RWPE2 (cell line): Measurements from ENCODE around the gene PDE2A.

ENCODE experiments used
- ATAC-seq: fragments of 200-7000 bp; cut with Tn5 transposase; 3 replicates; pipeline ENCODE4 v1.9.1; 2021; ENCODE audit warnings: low read depth
- DNase-seq: peaks from one replicate; pipeline ENCODE4 v3.0.0-alpha.2; 2020; ENCODE audit warnings: low spot score
- H3K27ac ChIP-seq: fragments of 450-650 bp; 2 replicates; pipeline ENCODE4 v1.5.1; 2017; ENCODE audit warnings: mild to moderate bottlenecking; ENCODE audit not compliant: poor library complexity, severe bottlenecking
- H3K27me3 ChIP-seq: fragments of 250-450 bp; sonication (Bioruptor Pico); 2 replicates; pipeline ENCODE4 v1.5.1; 2021; ENCODE audit warnings: mild to moderate bottlenecking, moderate library complexity; ENCODE audit not compliant: insufficient read depth, poor library complexity, severe bottlenecking
- H3K36me3 ChIP-seq: fragments of 250-450 bp; sonication (Bioruptor Pico); 2 replicates; pipeline ENCODE4 v1.5.1; 2020; ENCODE audit warnings: low read depth, mild to moderate bottlenecking, moderate library complexity
- H3K4me1 ChIP-seq: fragments of 250-450 bp; sonication (Bioruptor Pico); 2 replicates; pipeline ENCODE4 v1.5.1; 2021; ENCODE audit warnings: mild to moderate bottlenecking, moderate library complexity; ENCODE audit not compliant: insufficient read depth, poor library complexity, severe bottlenecking
- H3K4me3 ChIP-seq: fragments of 250-450 bp; sonication (Bioruptor Pico); 2 replicates; pipeline ENCODE4 v1.5.1; 2021; ENCODE audit warnings: mild to moderate bottlenecking, moderate library complexity; ENCODE audit not compliant: severe bottlenecking
- H3K9me3 ChIP-seq: fragments of 250-450 bp; sonication (Bioruptor Pico); 2 replicates; pipeline ENCODE4 v1.5.1; 2021; ENCODE audit warnings: mild to moderate bottlenecking, moderate library complexity; ENCODE audit not compliant: severe bottlenecking
- TF ChIP-seq, protein P1 (sequence below): fragments of 450-650 bp; IDR thresholded peaks from one replicate; pipeline ENCODE4 v1.5.1; 2017; ENCODE audit warnings: mild to moderate bottlenecking, moderate library complexity; ENCODE audit not compliant: poor library complexity, severe bottlenecking

Gene PDE2A

DNA sequence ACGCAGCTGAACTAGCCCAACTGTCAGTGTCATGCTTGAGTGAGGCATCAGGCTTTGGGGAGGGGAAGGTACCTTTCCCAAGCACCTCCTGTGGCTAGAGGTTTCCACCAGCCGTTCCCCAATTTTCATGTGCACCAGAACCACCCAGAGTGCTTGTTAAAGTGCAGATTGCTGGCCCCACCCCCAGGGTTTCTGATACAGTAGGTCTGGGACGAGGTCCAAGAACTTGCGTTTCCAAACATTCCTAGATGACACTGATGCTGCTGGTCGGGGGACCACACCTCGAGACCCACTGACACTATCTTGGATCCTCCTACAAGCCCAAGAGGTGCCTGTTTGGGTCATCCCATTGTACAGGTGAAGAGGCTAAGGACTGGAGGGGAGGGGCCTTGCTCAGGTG lies 59.8 kb downstream of the PDE2A start:
- no peaks in the 10 kb centered on the region for H3K4me1 ChIP-seq
- no peaks in the 10 kb centered on the region for H3K9me3 ChIP-seq
- no peak overlapping the region for H3K27ac ChIP-seq
- ATAC-seq, result no peak
- H3K4me3 ChIP-seq, result no peak overlapping the region
- H3K36me3 ChIP-seq, result no peaks in the 10 kb centered on the region
- no peak for DNase-seq
- H3K27me3 ChIP-seq, result no peaks in the 10 kb centered on the region
- TF ChIP-seq, protein P1, sequence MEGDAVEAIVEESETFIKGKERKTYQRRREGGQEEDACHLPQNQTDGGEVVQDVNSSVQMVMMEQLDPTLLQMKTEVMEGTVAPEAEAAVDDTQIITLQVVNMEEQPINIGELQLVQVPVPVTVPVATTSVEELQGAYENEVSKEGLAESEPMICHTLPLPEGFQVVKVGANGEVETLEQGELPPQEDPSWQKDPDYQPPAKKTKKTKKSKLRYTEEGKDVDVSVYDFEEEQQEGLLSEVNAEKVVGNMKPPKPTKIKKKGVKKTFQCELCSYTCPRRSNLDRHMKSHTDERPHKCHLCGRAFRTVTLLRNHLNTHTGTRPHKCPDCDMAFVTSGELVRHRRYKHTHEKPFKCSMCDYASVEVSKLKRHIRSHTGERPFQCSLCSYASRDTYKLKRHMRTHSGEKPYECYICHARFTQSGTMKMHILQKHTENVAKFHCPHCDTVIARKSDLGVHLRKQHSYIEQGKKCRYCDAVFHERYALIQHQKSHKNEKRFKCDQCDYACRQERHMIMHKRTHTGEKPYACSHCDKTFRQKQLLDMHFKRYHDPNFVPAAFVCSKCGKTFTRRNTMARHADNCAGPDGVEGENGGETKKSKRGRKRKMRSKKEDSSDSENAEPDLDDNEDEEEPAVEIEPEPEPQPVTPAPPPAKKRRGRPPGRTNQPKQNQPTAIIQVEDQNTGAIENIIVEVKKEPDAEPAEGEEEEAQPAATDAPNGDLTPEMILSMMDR, result no peak

DNA sequence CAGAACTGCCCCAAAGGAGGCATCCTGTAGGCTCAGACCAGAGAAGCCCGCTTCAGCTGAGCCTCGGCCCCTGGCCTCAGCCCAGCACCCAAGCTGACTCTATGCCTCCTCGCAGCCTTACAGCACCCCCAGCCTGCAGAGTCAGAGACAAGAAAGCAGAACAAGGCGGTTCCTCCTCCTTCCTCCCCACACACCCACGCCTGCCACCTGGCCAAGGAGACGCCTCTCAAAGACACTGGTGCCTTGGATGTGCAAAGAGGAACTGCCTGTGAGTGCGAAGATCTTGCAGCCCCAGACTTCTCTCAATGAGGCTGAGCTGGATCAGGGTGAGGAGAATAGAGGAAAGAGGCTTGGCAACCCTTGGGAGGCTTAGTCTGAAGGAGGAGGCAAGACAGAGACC lies 60.2 kb downstream of the PDE2A start:
- no peaks in the 10 kb centered on the region for H3K9me3 ChIP-seq
- no peaks in the 10 kb centered on the region for H3K36me3 ChIP-seq
- H3K4me3 ChIP-seq, result no peak overlapping the region
- no peak for DNase-seq
- TF ChIP-seq, protein P1, result no peak
- no peak overlapping the region for H3K27ac ChIP-seq
- no peaks in the 10 kb centered on the region for H3K4me1 ChIP-seq
- ATAC-seq, result no peak
- H3K27me3 ChIP-seq, result no peaks in the 10 kb centered on the region

DNA sequence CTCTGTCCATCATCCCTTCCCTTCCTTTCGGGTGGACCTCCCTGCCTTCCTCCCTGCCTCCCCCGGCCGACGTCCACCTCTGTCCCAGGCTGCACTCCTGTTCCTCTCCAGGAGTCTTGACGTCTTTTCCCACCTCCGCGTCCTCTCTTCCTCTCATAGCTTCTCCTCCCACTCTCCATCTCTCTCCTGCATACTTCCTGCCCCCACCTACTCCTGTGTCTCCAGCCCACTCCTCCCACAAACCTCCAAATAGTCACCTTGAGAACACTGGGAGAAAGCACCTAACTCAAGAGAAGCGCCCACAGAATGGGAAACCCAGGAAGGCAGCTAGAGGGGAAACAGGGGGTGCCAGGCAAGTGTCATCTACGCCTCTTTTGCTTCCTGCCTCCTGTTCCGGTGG lies 60.8 kb downstream of the PDE2A start:
- Histone ChIP-seq H3K27me3 (no peaks in the 10 kb centered on the region), H3K9me3 (no peaks in the 10 kb centered on the region), H3K4me3 (no peak overlapping the region), H3K27ac (no peak overlapping the region), H3K4me1 (no peaks in the 10 kb centered on the region), H3K36me3 (no peaks in the 10 kb centered on the region)
- DNase-seq (no peak), ATAC-seq (no peak)
- TF ChIP-seq, protein P1, result no peak

DNA sequence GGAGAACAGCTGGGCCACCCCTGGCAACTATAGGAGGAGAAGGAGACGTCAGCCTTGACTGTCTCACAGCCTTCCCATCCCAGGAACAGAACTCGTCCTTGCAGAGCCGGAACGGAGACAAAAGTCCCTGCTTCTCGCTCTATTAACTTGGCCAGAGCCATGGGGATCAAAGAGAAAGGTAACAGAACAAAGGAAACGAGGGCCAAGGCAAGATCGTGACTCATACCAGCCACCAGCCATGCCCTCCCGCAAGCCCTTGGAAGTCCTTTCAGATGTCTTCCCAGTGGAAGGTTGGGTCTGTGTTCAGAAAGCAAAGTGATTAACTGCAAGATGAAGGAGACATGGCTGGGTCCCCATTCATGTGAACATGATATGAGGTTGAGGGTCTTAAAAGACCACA lies 64.7 kb downstream of the PDE2A start:
- Histone ChIP-seq H3K36me3 (no peaks in the 10 kb centered on the region), H3K9me3 (no peaks in the 10 kb centered on the region), H3K27me3 (no peaks in the 10 kb centered on the region), H3K4me3 (no peak overlapping the region), H3K4me1 (no peaks in the 10 kb centered on the region), H3K27ac (no peak overlapping the region)
- TF ChIP-seq, protein P1, result no peak
- no peak for DNase-seq
- ATAC-seq, result no peak

DNA sequence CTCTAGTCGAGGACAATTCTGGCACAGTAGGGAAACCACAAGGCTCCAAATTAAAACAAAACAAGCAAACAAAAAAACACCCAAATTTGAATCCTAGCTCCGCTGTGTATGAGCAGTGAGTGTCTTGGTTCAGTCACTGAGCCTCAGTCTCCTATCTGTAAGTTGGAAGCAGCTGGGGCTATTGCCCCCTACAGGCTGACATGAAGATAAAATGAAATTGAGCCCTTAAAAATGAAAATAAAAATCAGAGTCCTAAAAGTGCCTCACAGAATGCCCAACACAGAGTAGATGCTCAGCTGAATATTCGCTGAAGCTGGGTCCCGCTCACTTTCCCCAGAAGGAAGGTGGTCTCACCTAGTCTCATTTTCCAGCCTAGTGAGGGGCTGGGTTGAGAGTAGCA lies 65.2 kb downstream of the PDE2A start:
- no peaks in the 10 kb centered on the region for H3K36me3 ChIP-seq
- TF ChIP-seq, protein P1, result peak; percentile 1
- H3K9me3 ChIP-seq, result no peaks in the 10 kb centered on the region
- H3K27me3 ChIP-seq, result no peaks in the 10 kb centered on the region
- ATAC-seq (no peak), DNase-seq (no peak)
- no peak overlapping the region for H3K4me3 ChIP-seq
- no peak overlapping the region for H3K27ac ChIP-seq
- no peaks in the 10 kb centered on the region for H3K4me1 ChIP-seq
